Measurements from ENCODE around the gene EMP3. TPM values are rescaled to one million over a fixed set of nuclear protein-coding genes. Genes with fewer than 3 reads are reported as not detected.
A peak's percentile ranks its signal among the peaks of the same experiment; 100 is the strongest.

EMP3 gene
- total and polyA plus RNA-seq, 5 donors: 58.0 to 114 (median 78.9) TPM

DNA sequence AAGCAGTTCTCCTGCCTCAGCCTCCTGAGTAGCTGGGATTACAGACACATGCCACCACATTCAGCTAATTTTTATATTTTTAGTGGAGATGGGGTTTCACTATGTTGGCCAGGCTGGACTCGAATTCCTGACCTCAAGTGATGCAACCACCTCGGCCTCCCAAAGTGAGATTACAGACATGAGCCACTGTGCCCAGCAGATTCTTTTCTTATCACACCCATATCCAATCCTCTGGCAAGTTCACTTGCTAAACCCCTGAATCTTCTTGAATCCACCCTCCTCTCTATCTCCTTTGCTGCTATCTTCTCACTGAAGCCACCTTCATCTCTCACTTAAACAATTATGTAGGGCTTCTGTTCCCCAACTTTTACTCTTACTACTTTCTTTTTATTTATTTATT lies 20.8 kb downstream of the EMP3 start:
- H3K27ac ChIP-seq (ENCODE audit: low read length): no peak overlapping the region
- WGBS: 87% methylated on average over 2 of the region's 2 CpGs
- intact Hi-C loops (cut with DNase I): no loop called here
- H3K4me1 ChIP-seq (ENCODE audit: control insufficient read depth, insufficient read depth, low read length): no peaks in the 10 kb centered on the region
- DNase-seq (no peak), ATAC-seq (no peak)
- H3K27me3 ChIP-seq (ENCODE audit: control insufficient read depth, insufficient read depth): no peaks in the 10 kb centered on the region
- H3K9me3 ChIP-seq (ENCODE audit: control insufficient read depth, low read length): no peaks in the 10 kb centered on the region
- no peak overlapping the region for H3K4me3 ChIP-seq (ENCODE audit: low read length)

DNA sequence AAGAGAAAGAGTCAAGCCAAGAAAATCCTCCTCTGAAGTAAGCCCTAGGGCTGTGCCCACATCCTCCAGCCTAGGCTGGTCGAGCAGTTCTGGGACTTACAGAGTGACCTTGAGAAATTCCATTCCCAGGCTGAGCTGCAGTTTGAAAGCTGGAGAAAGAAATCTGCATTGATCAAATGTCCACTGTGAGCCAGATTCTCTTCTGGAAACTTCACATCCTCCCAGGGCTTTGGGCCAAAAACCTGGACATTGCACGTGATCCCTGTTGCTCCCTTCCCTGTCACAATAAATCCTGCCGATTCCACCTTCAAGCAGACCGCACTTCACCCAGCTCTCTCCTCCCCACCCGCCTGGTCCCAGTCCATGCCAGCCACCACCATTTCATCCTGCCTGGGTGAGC lies 22.7 kb downstream of the EMP3 start:
- ATAC-seq (peak in 1 of 2 donors; percentile 39), DNase-seq (no peak)
- intact Hi-C loops (cut with DNase I): no loop called here
- no peaks in the 10 kb centered on the region for H3K27me3 ChIP-seq (ENCODE audit: control insufficient read depth, insufficient read depth)
- H3K9me3 ChIP-seq (ENCODE audit: control insufficient read depth, low read length): no peaks in the 10 kb centered on the region
- H3K27ac ChIP-seq (ENCODE audit: low read length): no peak overlapping the region
- WGBS: 43% methylated on average over 5 of the region's 5 CpGs
- no peaks in the 10 kb centered on the region for H3K4me1 ChIP-seq (ENCODE audit: control insufficient read depth, insufficient read depth, low read length)
- H3K4me3 ChIP-seq (ENCODE audit: low read length): no peak overlapping the region

DNA sequence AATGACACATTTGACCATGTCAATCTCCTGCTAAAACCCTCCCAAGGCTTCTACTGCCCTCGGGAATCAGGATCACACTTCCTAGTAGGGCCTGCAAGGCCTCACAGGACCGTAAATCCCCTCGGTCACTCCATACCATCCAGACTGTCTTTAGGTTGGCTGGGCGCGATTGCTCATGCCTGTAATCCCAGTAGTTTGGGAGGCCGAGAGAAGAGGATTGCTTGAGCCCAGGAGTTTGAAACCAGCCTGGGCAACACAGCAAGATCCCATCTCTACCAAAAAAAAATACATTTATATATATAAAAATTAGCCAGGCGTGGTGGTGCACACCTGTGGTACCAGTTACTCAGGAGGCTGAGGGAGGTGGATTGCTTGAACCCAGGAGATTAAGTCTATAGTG lies 23.4 kb downstream of the EMP3 start:
- Histone ChIP-seq H3K9me3 (ENCODE audit: control insufficient read depth, low read length) (no peaks in the 10 kb centered on the region), H3K27me3 (ENCODE audit: control insufficient read depth, insufficient read depth) (no peaks in the 10 kb centered on the region), H3K27ac (ENCODE audit: low read length) (no peak overlapping the region), H3K4me1 (ENCODE audit: control insufficient read depth, insufficient read depth, low read length) (no peaks in the 10 kb centered on the region), H3K4me3 (ENCODE audit: low read length) (no peak overlapping the region)
- intact Hi-C loops (cut with DNase I): no loop called here
- WGBS: 92% methylated on average over 7 of the region's 7 CpGs
- no peak for ATAC-seq
- no peak for DNase-seq

- DNase-seq: no peak
- ATAC-seq: no peak
- WGBS: 84% methylated on average over 5 of the region's 5 CpGs
Measured at GRCh38 chr19:48350856-48351255, 25.5 kb downstream of the EMP3 start.

DNA sequence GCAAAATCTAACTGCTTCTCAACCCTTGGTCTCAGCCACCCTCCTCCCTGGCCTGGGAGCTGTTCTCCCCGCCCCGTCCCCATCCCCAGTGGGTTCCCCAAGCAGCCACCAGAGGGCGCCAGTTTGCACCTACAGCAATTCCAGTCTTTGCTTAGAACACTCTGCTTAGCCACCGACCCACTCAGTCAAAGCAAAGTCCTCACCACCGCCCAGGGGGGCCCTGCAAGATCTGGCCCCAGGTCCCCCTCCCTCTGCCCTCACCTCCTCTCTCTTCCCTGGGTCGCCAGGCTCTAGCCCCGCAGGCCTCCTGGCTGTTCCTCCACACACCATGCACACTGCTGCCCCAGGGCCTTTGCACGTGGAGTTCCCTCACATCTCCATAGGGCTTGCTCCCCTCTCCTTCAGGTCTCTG lies 26.0 kb downstream of the EMP3 start:
- 45% methylated on average over 8 of the region's 8 CpGs for WGBS
- H3K27ac ChIP-seq (ENCODE audit: low read length): no peak overlapping the region
- H3K4me3 ChIP-seq (ENCODE audit: low read length): no peak overlapping the region
- peak; percentile 78 to 79 for ATAC-seq
- no peaks in the 10 kb centered on the region for H3K27me3 ChIP-seq (ENCODE audit: control insufficient read depth, insufficient read depth)
- no peaks in the 10 kb centered on the region for H3K9me3 ChIP-seq (ENCODE audit: control insufficient read depth, low read length)
- no peaks in the 10 kb centered on the region for H3K4me1 ChIP-seq (ENCODE audit: control insufficient read depth, insufficient read depth, low read length)
- peak; percentile 73 to 89 (median 86) for DNase-seq
- intact Hi-C loops (cut with DNase I): no loop called here

More at GRCh38 chr19:48350856-48351255, 25.5 kb downstream of the EMP3 start:
- Histone ChIP-seq H3K27me3 (ENCODE audit: control insufficient read depth, insufficient read depth) (no peaks in the 10 kb centered on the region), H3K4me1 (ENCODE audit: control insufficient read depth, insufficient read depth, low read length) (no peaks in the 10 kb centered on the region), H3K4me3 (ENCODE audit: low read length) (no peak overlapping the region), H3K27ac (ENCODE audit: low read length) (no peak overlapping the region), H3K9me3 (ENCODE audit: control insufficient read depth, low read length) (no peaks in the 10 kb centered on the region)
- intact Hi-C loops (cut with DNase I): no loop called here

- Histone ChIP-seq H3K27ac (ENCODE audit: low read length) (no peak overlapping the region), H3K4me3 (ENCODE audit: low read length) (no peak overlapping the region), H3K9me3 (ENCODE audit: control insufficient read depth, low read length) (no peaks in the 10 kb centered on the region), H3K4me1 (ENCODE audit: control insufficient read depth, insufficient read depth, low read length) (no peaks in the 10 kb centered on the region), H3K27me3 (ENCODE audit: control insufficient read depth, insufficient read depth) (no peaks in the 10 kb centered on the region)
- intact Hi-C loops (cut with DNase I): no loop called here
- DNase-seq (no peak), ATAC-seq (no peak)
- WGBS: 90% methylated on average over 5 of the region's 5 CpGs
Measured at GRCh38 chr19:48353677-48354076, 28.3 kb downstream of the EMP3 start.

DNA sequence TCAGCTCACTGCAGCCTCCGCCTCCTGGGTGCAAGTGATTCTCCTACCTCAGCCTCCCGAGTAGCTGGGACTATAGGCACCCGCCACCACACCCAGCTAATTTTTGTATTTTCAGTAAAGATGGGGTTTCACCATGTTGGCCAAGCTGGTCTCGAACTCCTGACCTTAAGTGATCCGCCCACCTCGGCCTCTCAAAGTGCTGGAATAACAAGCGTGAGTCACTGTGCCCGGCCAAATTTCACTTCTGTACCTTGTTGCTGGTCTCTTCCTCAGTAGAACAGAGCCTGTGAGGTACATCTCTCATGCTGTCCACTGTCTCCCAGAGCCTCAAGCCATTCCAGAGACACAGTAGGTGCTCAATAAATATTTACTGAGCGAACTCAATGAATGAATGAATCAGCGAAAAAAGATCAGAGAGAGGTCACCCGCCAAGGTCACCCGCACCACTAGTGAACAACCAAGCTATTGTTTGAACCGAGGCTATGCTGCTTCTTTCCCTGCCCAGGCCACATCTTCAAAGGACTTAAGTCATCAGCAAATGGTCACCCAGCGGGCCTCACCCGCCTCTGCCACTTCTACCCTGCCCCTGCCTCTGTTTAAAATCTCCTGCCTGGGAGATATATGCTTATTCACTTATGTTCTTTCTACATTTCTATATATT lies 29.1 kb downstream of the EMP3 start:
- Histone ChIP-seq H3K4me3 (ENCODE audit: low read length) (no peak overlapping the region), H3K9me3 (ENCODE audit: control insufficient read depth, low read length) (no peaks in the 10 kb centered on the region), H3K27ac (ENCODE audit: low read length) (no peak overlapping the region), H3K4me1 (ENCODE audit: control insufficient read depth, insufficient read depth, low read length) (no peaks in the 10 kb centered on the region), H3K27me3 (ENCODE audit: control insufficient read depth, insufficient read depth) (no peaks in the 10 kb centered on the region)
- WGBS: 89% methylated on average over 15 of the region's 15 CpGs
- ATAC-seq (no peak), DNase-seq (no peak)
- intact Hi-C loops (cut with DNase I): no loop called here

DNA sequence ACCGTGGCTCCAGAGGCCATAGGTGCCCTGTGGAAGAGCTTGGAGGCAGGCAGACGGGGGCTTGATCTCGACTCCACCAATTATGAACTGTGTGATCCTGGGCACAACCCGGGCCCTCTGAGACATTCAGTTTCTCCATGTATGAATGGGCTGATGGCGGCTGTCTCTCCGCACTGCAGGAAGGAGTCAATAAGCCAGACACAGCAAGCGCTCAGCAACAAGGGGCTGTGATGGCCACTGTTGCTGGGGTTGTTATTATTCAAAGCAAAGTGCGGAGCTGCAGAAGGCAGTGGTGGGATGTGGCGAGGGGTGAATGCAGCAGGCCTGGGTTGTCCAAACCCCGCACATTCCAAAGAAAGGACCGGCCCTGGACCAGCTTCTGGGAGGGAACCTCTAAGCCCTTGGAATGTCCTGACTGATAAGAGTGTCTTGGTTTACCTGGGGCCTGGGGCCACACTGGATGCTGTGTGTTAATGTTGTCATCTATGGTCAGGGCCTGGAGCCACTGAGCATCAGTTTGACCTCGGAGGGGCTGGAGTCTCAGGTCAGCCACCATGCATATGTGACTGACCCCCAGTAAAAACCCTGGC lies 30.1 kb downstream of the EMP3 start:
- Histone ChIP-seq H3K4me1 (ENCODE audit: control insufficient read depth, insufficient read depth, low read length) (no peaks in the 10 kb centered on the region), H3K4me3 (ENCODE audit: low read length) (no peak overlapping the region), H3K9me3 (ENCODE audit: control insufficient read depth, low read length) (no peaks in the 10 kb centered on the region), H3K27me3 (ENCODE audit: control insufficient read depth, insufficient read depth) (no peaks in the 10 kb centered on the region), H3K27ac (ENCODE audit: low read length) (no peak overlapping the region)
- 89% methylated on average over 12 of the region's 12 CpGs for WGBS
- DNase-seq (no peak), ATAC-seq (no peak)
- intact Hi-C loops (cut with DNase I): no loop called here

DNA sequence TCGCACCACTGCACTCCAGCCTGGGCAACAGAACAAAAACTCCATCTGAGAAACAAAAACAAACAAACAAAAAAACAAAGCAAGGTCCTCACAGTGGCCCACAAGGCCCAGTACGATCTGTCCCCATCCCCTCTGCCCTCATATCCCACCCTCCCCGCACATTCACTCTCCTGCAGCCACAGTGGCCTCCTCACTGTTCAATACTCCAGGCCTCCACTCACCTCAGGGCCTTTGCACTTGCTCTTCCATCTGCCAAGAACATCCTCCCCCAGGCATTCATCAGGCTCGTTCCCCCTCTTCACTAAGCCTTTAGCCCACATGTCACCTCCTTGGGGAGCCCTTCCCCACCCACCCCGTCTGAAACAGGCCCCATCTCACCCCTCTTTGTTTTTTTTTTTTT lies 33.8 kb downstream of the EMP3 start:
- Histone ChIP-seq H3K4me1 (ENCODE audit: control insufficient read depth, insufficient read depth, low read length) (no peaks in the 10 kb centered on the region), H3K27ac (ENCODE audit: low read length) (no peak overlapping the region), H3K27me3 (ENCODE audit: control insufficient read depth, insufficient read depth) (no peaks in the 10 kb centered on the region), H3K4me3 (ENCODE audit: low read length) (no peak overlapping the region), H3K9me3 (ENCODE audit: control insufficient read depth, low read length) (no peaks in the 10 kb centered on the region)
- WGBS: 98% methylated on average over 5 of the region's 5 CpGs
- intact Hi-C loops (cut with DNase I): no loop called here
- DNase-seq (no peak), ATAC-seq (no peak)

DNA sequence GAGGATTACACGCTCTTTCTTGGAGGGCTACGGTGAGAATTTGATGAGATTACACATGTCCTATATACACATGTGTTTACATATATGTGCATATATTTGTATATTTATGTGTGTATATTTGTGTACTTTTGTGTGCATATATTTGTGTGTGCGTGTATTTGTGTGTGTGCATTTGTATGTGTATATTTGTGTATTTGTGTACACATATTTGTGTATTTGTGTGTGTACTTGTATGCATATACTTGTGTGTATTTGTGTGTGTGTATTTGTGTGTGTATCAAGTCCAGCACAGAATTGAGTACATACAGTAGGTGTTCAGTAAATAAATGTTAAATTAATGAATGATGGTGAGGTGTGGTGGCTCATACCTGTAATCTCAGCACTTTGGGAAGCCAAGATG lies 36.6 kb downstream of the EMP3 start:
- Histone ChIP-seq H3K9me3 (ENCODE audit: control insufficient read depth, low read length) (no peaks in the 10 kb centered on the region), H3K4me1 (ENCODE audit: control insufficient read depth, insufficient read depth, low read length) (no peaks in the 10 kb centered on the region), H3K4me3 (ENCODE audit: low read length) (no peak overlapping the region), H3K27ac (ENCODE audit: low read length) (no peak overlapping the region), H3K27me3 (ENCODE audit: control insufficient read depth, insufficient read depth) (no peaks in the 10 kb centered on the region)
- intact Hi-C loops (cut with DNase I): no loop called here
- ATAC-seq: no peak
- DNase-seq: no peak
- 93% methylated on average over 3 of the region's 3 CpGs for WGBS

DNA sequence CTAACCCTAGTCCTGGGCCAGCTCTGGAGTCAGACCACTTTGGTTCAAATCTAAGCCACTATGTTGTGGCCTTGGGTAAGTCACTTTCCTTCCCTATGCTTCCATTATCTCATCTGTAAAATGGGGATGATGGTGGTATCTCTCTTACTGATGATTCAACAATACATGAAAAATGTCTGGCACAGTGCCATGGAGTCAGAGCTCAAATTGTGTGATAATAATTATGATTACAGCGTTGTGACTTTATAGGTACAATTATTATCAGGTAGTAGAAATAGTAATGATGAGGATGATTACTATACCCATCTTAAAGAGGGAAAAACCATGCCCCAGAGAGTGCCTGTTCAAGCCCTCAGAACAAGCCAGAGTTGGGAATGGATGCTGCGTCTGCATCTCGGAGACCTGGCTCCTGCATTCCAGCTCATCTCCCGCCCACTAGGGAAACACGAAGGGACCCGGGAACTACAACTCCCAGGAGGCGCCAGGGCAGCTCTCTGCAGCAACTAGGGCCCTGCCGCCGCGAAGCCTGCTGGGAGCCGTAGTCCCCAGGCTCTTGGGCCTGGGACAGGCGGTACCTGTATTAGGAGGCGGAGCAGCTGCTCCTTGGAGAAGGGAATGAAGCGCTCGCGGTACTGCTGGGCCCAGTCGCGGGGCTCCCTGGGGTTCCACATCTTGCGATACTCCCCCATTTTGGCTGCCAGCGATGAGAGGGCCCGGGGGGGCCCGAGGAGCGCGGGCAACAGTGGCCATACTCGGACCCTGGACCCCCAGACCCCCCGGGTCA lies 37.6 kb downstream of the EMP3 start:
- WGBS: 4% methylated on average over 26 of the region's 26 CpGs
- DNase-seq: peak; percentile 96 to 99 (median 98)
- Histone ChIP-seq H3K4me3 (ENCODE audit: low read length) (peak overlapping the region; percentile 65), H3K27me3 (ENCODE audit: control insufficient read depth, insufficient read depth) (no peaks in the 10 kb centered on the region), H3K4me1 (ENCODE audit: control insufficient read depth, insufficient read depth, low read length) (no peaks in the 10 kb centered on the region), H3K27ac (ENCODE audit: low read length) (peak overlapping the region; percentile 92), H3K9me3 (ENCODE audit: control insufficient read depth, low read length) (no peaks in the 10 kb centered on the region)
- ATAC-seq: peak; percentile 94
- intact Hi-C loops (cut with DNase I): no loop called here

All from right cardiac atrium (tissue), 5 donors.